GM21717 (cell line): ENCODE data around the gene NQO2.
"Not testable (repeated sequence)": the region's sequence is repeated elsewhere in the genome, so short reads cannot be mapped to it uniquely, and the experiment has no call there.

ENCODE experiments used
- ATAC-seq: cut with Tn5 transposase; IDR thresholded peaks from one replicate; pipeline ENCODE4 v1.9.1; 2021; ENCODE audit warnings: mild to moderate bottlenecking, moderate library complexity; ENCODE audit not compliant: unreplicated experiment

NQO2 gene

GRCh38 chr6:2970034-2970685 lies 29.5 kb upstream of the NQO2 start:
- ATAC-seq: no peak

GRCh38 chr6:2970753-2971419 lies 28.8 kb upstream of the NQO2 start:
- ATAC-seq: no peak

GRCh38 chr6:2971420-2972218 lies 28.1 kb upstream of the NQO2 start, which contains the start of gene SERPINB6:
SERPINB6 (minus strand) TSS chr6:2971567; CDS start chr6:2959332, 12,235 bp downstream.
- no peak for ATAC-seq

- ATAC-seq: not testable (repeated sequence)
Observed at GRCh38 chr6:2972219-2972487, 27.5 kb upstream of the NQO2 start.

- not testable (repeated sequence) for ATAC-seq
Observed at GRCh38 chr6:2972685-2973084, 27.0 kb upstream of the NQO2 start.

- not testable (repeated sequence) for ATAC-seq
Observed at GRCh38 chr6:2973180-2973579, 26.5 kb upstream of the NQO2 start.

GRCh38 chr6:2973676-2974075 lies 26.0 kb upstream of the NQO2 start:
- ATAC-seq: no peak

GRCh38 chr6:2976060-2976459 lies 23.6 kb upstream of the NQO2 start:
- ATAC-seq: no peak

- ATAC-seq: no peak
Observed at GRCh38 chr6:2976571-2977085, 23.1 kb upstream of the NQO2 start.

- ATAC-seq: no peak
Observed at GRCh38 chr6:2977290-2977689, 22.4 kb upstream of the NQO2 start.

- ATAC-seq: no peak
Observed at GRCh38 chr6:2977799-2978590, 21.7 kb upstream of the NQO2 start.

- ATAC-seq: no peak
Observed at GRCh38 chr6:2978923-2979322, 20.8 kb upstream of the NQO2 start.

- ATAC-seq: no peak
Observed at GRCh38 chr6:2979819-2980464, 19.8 kb upstream of the NQO2 start.

- no peak for ATAC-seq
Observed at GRCh38 chr6:2980465-2980855, 19.2 kb upstream of the NQO2 start.

- no peak for ATAC-seq
Observed at GRCh38 chr6:2982426-2983117, 17.1 kb upstream of the NQO2 start.

GRCh38 chr6:2984738-2985406 lies 14.8 kb upstream of the NQO2 start:
- no peak for ATAC-seq

- ATAC-seq: no peak
Observed at GRCh38 chr6:2986722-2987221, 12.9 kb upstream of the NQO2 start.

GRCh38 chr6:2988094-2988425 lies 11.6 kb upstream of the NQO2 start:
- no peak for ATAC-seq
